ENCODE results near the gene DMRTC2. TPM values are rescaled to one million over a fixed set of nuclear protein-coding genes. Genes with fewer than 3 reads are reported as not detected.

The DMRTC2 gene
- total and polyA plus RNA-seq, 4 experiments from 2014 or later, result not detected

Small RNAs within 50 kb of the gene (microRNA-seq; reads per million reads assigned to microRNA genes)
- not detected for gene MIR6797 (ENCODE audit: borderline microRNAs expressed, borderline number of aligned reads, borderline replicate concordance)

Other genes starting within 250 kb of the DMRTC2 start
- under 1 TPM; 0.28 to 0.64 TPM for gene CEACAM4, start 218.0 kb upstream of the DMRTC2 start, total RNA-seq
- not detected for gene CEACAM4, start 218.0 kb upstream of the DMRTC2 start, polyA plus RNA-seq
- not detected for gene CEACAM7, start 156.8 kb upstream of the DMRTC2 start, total RNA-seq
- gene CEACAM7, start 156.8 kb upstream of the DMRTC2 start, polyA plus RNA-seq, result not detected
- not detected for gene CEACAM5, start 136.4 kb upstream of the DMRTC2 start, total RNA-seq
- gene CEACAM5, start 136.4 kb upstream of the DMRTC2 start, polyA plus RNA-seq, result not detected
- gene CEACAM6, start 89.5 kb upstream of the DMRTC2 start, total RNA-seq, result not detected
- gene CEACAM6, start 89.5 kb upstream of the DMRTC2 start, polyA plus RNA-seq, result not detected
- gene CEACAM3, start 48.5 kb upstream of the DMRTC2 start, total RNA-seq, result not detected
- gene CEACAM3, start 48.5 kb upstream of the DMRTC2 start, polyA plus RNA-seq, result not detected
- gene LYPD4, start 359 bp upstream of the DMRTC2 start, total RNA-seq, result not detected
- not detected for gene LYPD4, start 359 bp upstream of the DMRTC2 start, polyA plus RNA-seq
- gene RPS19, start 15.2 kb downstream of the DMRTC2 start, total RNA-seq, result 1,000 to 10,000 TPM; 3,807 to 4,015 TPM
- gene RPS19, start 15.2 kb downstream of the DMRTC2 start, polyA plus RNA-seq, result 1,000 to 10,000 TPM; 4,853 to 7,200 TPM
- 1 to 10 TPM in 1 of 2 experiments, under 1 TPM in 1; 0.93 to 1.3 TPM for gene CD79A, start 32.2 kb downstream of the DMRTC2 start, total RNA-seq
- gene CD79A, start 32.2 kb downstream of the DMRTC2 start, polyA plus RNA-seq, result 10 to 100 TPM in 1 of 2 donors, 1 to 10 TPM in 1; 5.1 to 29.7 TPM
- 100 to 1,000 TPM; 956 to 992 TPM for gene ARHGEF1, start 38.1 kb downstream of the DMRTC2 start, total RNA-seq
- 100 to 1,000 TPM; 140 to 325 TPM for gene ARHGEF1, start 38.1 kb downstream of the DMRTC2 start, polyA plus RNA-seq
- gene ERFL, start 83.4 kb downstream of the DMRTC2 start, total RNA-seq, result 1 to 10 TPM; 6.6 to 9.2 TPM
- gene ERFL, start 83.4 kb downstream of the DMRTC2 start, polyA plus RNA-seq, result under 1 TPM in 1 of 2 donors, not detected in 1; 0.11 TPM
- 100 to 1,000 TPM in 1 of 2 experiments, 10 to 100 TPM in 1; 97.4 to 100 TPM for gene RABAC1, start 114.3 kb downstream of the DMRTC2 start, total RNA-seq
- gene RABAC1, start 114.3 kb downstream of the DMRTC2 start, polyA plus RNA-seq, result 100 to 1,000 TPM; 198 to 256 TPM
- 1 to 10 TPM; 2.7 to 3.5 TPM for gene ATP1A3, start 149.2 kb downstream of the DMRTC2 start, total RNA-seq
- under 1 TPM; 0.89 to 0.95 TPM for gene ATP1A3, start 149.2 kb downstream of the DMRTC2 start, polyA plus RNA-seq
- gene GRIK5, start 225.2 kb downstream of the DMRTC2 start, total RNA-seq, result under 1 TPM; 0.12 to 0.17 TPM
- not detected for gene GRIK5, start 225.2 kb downstream of the DMRTC2 start, polyA plus RNA-seq
- 10 to 100 TPM; 25.1 to 26.0 TPM for gene ZNF574, start 231.1 kb downstream of the DMRTC2 start, total RNA-seq
- gene ZNF574, start 231.1 kb downstream of the DMRTC2 start, polyA plus RNA-seq, result 10 to 100 TPM; 14.8 to 24.6 TPM